Measurements from ENCODE around the gene EIF3I.

Gene EIF3I

GRCh38 chr1:32179443-32180185 is 42.6 kb upstream of the EIF3I start, which contains the start of gene TXLNA (continued):
- peak; percentile 46; the same call in 1 of the 2 replicates for TF ChIP-seq ZNF341 (tag by site-specific recombination; IDR thresholded peaks at IDR 0.05; ENCODE audit: low read depth)
- peak; percentile 93 for TF ChIP-seq ZEB2 (tag by site-specific recombination; IDR thresholded peaks at IDR 0.05)
- peak; percentile 86 for TF ChIP-seq ZBTB11 (tag by site-specific recombination; conservative IDR thresholded peaks at IDR 0.05; ENCODE audit: low read depth)
- no peak for TF ChIP-seq ZNF292 (tag by site-specific recombination; IDR thresholded peaks at IDR 0.05; ENCODE audit: borderline replicate concordance, low read depth)
- peak; percentile 56 for TF ChIP-seq ZNF518A (tag by site-specific recombination; conservative IDR thresholded peaks at IDR 0.05; ENCODE audit: low read depth)
- no peak for TF ChIP-seq ZNF16 (tag by site-specific recombination; IDR thresholded peaks at IDR 0.05; ENCODE audit: low read depth)
- TF ChIP-seq GLIS2 (tag by site-specific recombination; IDR thresholded peaks at IDR 0.05), result peak; percentile 68
- TF ChIP-seq CTCF (tag by site-specific recombination; IDR thresholded peaks at IDR 0.05), result peak; percentile 49; the same call in 1 of the 2 replicates
- TF ChIP-seq ZFHX2 (tag by site-specific recombination; conservative IDR thresholded peaks at IDR 0.05), result peak; percentile 99
- no peak for TF ChIP-seq ZSCAN4 (tag by site-specific recombination; IDR thresholded peaks at IDR 0.05)
- TF ChIP-seq ZSCAN30 (tag by site-specific recombination; IDR thresholded peaks at IDR 0.05), result peak; percentile 59; the same call in 1 of the 2 replicates
- no peak for TF ChIP-seq ZNF140 (tag by site-specific recombination; IDR thresholded peaks at IDR 0.05)
- TF ChIP-seq ZNF585B (tag by site-specific recombination; IDR thresholded peaks at IDR 0.05), result peak; percentile 91
- peak; percentile 75; the same call in 1 of the 2 replicates for TF ChIP-seq ZNF692 (tag by site-specific recombination; IDR thresholded peaks at IDR 0.05)
- TF ChIP-seq TSHZ1 (tag by site-specific recombination; IDR thresholded peaks at IDR 0.05; ENCODE audit: borderline replicate concordance), result peak; percentile 54; the same call in 1 of the 2 replicates
- TF ChIP-seq ZBTB20 (tag by site-specific recombination; IDR thresholded peaks at IDR 0.05), result peak; percentile 65; the same call in 1 of the 2 replicates
- TF ChIP-seq ZNF596 (tag by site-specific recombination; IDR thresholded peaks at IDR 0.05), result 0 out of 2 replicates have a peak, but pooled peaks have one; percentile 37
- TF ChIP-seq SETDB1 (IDR thresholded peaks at IDR 0.05; ENCODE audit: insufficient read length, low read length), result peak; percentile 12
- 0 out of 2 replicates have a peak, but pooled peaks have one; percentile 12 for TF ChIP-seq INSM2 (tag by site-specific recombination; IDR thresholded peaks at IDR 0.05)

Data from HEK293 (cell line).